Body of pancreas (tissue), 4 donors: ENCODE data around the gene RERG.

Experiments
- POLR2A ChIP-seq, 3 donors: fragments of 450-650 bp; IDR thresholded peaks; one replicate each; pipeline ENCODE4 v1.6.1; 2016; ENCODE audit warnings: antibody characterized with exemption in 3 of 3, mild to moderate bottlenecking in 2 of 3
- TF ChIP-seq, protein P1 (sequence below), 7 experiments: fragments of 450-650 bp in 4 of 7; fragments of 200-600 bp in 3 of 7; sonication (generic) in 3 of 7; IDR thresholded peaks; one replicate each; pipeline ENCODE4 v1.5.1; 2016 to 2019; ENCODE audit warnings: antibody characterized with exemption in 7 of 7

DNA sequence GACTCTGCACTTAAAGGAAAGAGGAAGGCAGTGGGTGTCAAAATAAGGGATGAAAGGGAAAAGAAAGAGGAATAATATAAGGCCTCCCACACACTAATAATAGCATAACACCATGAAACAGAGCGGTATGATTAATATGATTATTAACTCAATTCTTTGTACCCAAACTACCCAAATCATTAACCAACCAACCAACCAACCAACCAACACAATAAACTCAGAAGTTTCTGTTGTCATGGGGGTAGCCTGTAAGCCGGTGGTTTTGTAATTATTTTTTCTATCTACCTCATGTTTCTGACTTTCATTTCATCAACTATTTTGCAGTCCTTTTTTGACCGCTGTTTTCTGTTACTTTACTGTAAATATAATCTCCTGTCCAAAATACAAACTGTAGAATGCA is 105.8 kb downstream of the RERG start:
- TF ChIP-seq, protein P1, sequence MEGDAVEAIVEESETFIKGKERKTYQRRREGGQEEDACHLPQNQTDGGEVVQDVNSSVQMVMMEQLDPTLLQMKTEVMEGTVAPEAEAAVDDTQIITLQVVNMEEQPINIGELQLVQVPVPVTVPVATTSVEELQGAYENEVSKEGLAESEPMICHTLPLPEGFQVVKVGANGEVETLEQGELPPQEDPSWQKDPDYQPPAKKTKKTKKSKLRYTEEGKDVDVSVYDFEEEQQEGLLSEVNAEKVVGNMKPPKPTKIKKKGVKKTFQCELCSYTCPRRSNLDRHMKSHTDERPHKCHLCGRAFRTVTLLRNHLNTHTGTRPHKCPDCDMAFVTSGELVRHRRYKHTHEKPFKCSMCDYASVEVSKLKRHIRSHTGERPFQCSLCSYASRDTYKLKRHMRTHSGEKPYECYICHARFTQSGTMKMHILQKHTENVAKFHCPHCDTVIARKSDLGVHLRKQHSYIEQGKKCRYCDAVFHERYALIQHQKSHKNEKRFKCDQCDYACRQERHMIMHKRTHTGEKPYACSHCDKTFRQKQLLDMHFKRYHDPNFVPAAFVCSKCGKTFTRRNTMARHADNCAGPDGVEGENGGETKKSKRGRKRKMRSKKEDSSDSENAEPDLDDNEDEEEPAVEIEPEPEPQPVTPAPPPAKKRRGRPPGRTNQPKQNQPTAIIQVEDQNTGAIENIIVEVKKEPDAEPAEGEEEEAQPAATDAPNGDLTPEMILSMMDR (IDR thresholded peaks at IDR 0.05): no peak
- TF ChIP-seq POLR2A (IDR thresholded peaks at IDR 0.05): no peak
